GM06990 (cell line): ENCODE data around the gene MAPKAP1.

Source experiments
- DNase-seq: peaks from one replicate; pipeline ENCODE4 v3.0.0-alpha.2; 2011; ENCODE audit not compliant: insufficient read length; ENCODE audit errors: extremely low read depth
- H3K27me3 ChIP-seq: replicated peaks from 2 replicates; pipeline ENCODE4 v1.6.0; 2011; ENCODE audit warnings: low read length; ENCODE audit not compliant: control insufficient read depth, insufficient read depth
- H3K36me3 ChIP-seq: 2 replicates; pipeline ENCODE4 v1.5.1; 2011; ENCODE audit warnings: low read length; ENCODE audit not compliant: control insufficient read depth, insufficient read depth
- H3K4me3 ChIP-seq: replicated peaks from 2 replicates; pipeline ENCODE4 v1.5.1; 2011; ENCODE audit warnings: low read depth, mild to moderate bottlenecking, control low read depth, low read length
- TF ChIP-seq, protein P1 (sequence below): IDR thresholded peaks from 2 replicates; pipeline ENCODE4 v1.5.1; 2011; ENCODE audit warnings: low read length, control low read depth, mild to moderate bottlenecking, inconsistent platforms; ENCODE audit not compliant: insufficient read depth, poor library complexity, severe bottlenecking

Gene MAPKAP1

GRCh38 chr9:125444166-125444565 lies 262.8 kb downstream of the MAPKAP1 start:
- peaks cover 17% of the 10 kb centered on the region for H3K36me3 ChIP-seq
- H3K4me3 ChIP-seq = no peak overlapping the region
- no peak for DNase-seq
- TF ChIP-seq, protein P1, sequence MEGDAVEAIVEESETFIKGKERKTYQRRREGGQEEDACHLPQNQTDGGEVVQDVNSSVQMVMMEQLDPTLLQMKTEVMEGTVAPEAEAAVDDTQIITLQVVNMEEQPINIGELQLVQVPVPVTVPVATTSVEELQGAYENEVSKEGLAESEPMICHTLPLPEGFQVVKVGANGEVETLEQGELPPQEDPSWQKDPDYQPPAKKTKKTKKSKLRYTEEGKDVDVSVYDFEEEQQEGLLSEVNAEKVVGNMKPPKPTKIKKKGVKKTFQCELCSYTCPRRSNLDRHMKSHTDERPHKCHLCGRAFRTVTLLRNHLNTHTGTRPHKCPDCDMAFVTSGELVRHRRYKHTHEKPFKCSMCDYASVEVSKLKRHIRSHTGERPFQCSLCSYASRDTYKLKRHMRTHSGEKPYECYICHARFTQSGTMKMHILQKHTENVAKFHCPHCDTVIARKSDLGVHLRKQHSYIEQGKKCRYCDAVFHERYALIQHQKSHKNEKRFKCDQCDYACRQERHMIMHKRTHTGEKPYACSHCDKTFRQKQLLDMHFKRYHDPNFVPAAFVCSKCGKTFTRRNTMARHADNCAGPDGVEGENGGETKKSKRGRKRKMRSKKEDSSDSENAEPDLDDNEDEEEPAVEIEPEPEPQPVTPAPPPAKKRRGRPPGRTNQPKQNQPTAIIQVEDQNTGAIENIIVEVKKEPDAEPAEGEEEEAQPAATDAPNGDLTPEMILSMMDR = no peak
- H3K27me3 ChIP-seq = no peaks in the 10 kb centered on the region

DNA sequence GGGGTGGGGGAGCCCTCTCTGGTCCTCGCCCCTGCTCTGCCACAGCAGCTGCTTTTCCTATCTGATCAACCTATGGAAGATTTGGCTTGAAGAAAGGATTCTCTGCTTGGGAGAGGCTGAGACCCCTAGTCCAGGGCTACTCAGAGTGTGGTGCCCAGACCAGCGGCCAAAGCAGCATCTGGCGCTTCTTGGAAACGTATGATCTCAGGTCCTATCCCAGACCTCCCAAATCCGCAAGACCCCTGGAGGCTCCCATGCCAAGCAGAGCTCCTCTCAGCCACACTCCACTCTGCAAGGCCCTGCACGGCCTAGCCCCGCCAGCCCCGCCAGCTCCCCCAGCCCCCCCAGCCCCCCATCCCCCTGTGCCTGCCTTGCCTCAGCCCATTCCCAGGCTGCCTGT lies 263.6 kb downstream of the MAPKAP1 start:
- H3K27me3 ChIP-seq = no peaks in the 10 kb centered on the region
- DNase-seq = no peak
- TF ChIP-seq, protein P1 = no peak

GRCh38 chr9:125442452-125442851 lies 264.6 kb downstream of the MAPKAP1 start:
- H3K4me3 ChIP-seq = no peak overlapping the region
- H3K36me3 ChIP-seq = peaks cover 18% of the 10 kb centered on the region
- H3K27me3 ChIP-seq = no peaks in the 10 kb centered on the region
- DNase-seq = no peak
- TF ChIP-seq, protein P1 = no peak

More for the DNA sequence above, 263.6 kb downstream of the MAPKAP1 start:
- no peak overlapping the region for H3K4me3 ChIP-seq
- H3K36me3 ChIP-seq = peaks cover 18% of the 10 kb centered on the region

DNA sequence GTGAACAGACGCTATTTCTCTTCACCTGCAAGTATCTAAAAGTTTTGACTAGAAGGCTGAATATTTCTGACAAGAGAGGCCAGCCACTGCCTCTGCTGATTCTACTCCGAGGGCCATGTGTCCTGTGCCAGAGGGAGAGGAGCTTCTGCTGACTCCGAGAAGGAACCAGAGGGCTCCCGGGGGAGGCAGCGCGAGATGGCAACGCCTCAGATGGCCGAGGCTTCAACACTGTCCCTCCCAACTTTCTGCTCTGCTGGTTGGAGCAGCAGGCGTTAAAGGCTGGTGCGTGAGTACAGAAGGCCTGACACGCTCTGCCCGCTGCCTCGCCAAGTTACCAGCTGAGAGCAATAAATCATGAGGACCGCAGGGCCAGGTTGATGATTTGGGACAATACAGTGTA lies 266.6 kb downstream of the MAPKAP1 start:
- Histone ChIP-seq H3K4me3 (no peak overlapping the region), H3K27me3 (no peaks in the 10 kb centered on the region), H3K36me3 (peaks cover 22% of the 10 kb centered on the region)
- no peak for DNase-seq
- TF ChIP-seq, protein P1 = no peak

GRCh38 chr9:125439434-125440272 lies 267.4 kb downstream of the MAPKAP1 start:
- Histone ChIP-seq H3K27me3 (no peaks in the 10 kb centered on the region), H3K4me3 (no peak overlapping the region), H3K36me3 (peaks cover 18% of the 10 kb centered on the region)
- TF ChIP-seq, protein P1 = no peak
- no peak for DNase-seq
